Breast epithelium (tissue), 3 donors: Measurements from ENCODE around the gene ADGRL3.

Experiments
- POLR2A ChIP-seq: fragments of 450-650 bp; IDR thresholded peaks from one replicate; pipeline ENCODE4 v1.6.1; 2016; ENCODE audit warnings: antibody characterized with exemption, mild to moderate bottlenecking, moderate library complexity
- POLR2AphosphoS5 ChIP-seq, 3 donors: sonication (generic); formaldehyde crosslinking; IDR thresholded peaks; one replicate each; pipeline ENCODE4 v1.6.1; 2017; ENCODE audit warnings: antibody characterized with exemption in 3 of 3
- TF ChIP-seq, protein P1 (sequence below), 3 donors: fragments of 450-650 bp; IDR thresholded peaks; one replicate each; pipeline ENCODE4 v1.5.1; 2016 to 2017; ENCODE audit warnings: antibody characterized with exemption in 3 of 3, mild to moderate bottlenecking in 3 of 3, moderate library complexity in 3 of 3

DNA sequence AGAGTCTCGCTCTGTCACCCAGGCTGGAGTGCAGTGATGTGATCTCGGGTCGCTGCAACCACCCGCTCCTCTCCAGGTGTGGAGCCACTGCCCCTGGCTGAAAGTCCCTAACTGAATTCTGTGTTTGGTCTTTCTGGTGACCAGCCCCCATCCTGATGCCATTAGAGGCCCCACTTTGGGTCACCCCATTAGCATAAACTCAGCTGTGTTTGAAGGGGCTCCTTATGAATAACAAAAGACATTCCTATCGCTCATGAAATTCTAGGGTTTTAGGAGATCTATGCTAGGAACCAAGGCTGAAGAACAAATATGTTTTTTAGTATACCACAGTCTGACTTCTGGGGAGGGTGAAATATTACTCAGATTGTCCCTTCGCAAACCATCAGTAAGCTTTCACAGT, 652.9 kb downstream of the ADGRL3 start:
- TF ChIP-seq, protein P1, sequence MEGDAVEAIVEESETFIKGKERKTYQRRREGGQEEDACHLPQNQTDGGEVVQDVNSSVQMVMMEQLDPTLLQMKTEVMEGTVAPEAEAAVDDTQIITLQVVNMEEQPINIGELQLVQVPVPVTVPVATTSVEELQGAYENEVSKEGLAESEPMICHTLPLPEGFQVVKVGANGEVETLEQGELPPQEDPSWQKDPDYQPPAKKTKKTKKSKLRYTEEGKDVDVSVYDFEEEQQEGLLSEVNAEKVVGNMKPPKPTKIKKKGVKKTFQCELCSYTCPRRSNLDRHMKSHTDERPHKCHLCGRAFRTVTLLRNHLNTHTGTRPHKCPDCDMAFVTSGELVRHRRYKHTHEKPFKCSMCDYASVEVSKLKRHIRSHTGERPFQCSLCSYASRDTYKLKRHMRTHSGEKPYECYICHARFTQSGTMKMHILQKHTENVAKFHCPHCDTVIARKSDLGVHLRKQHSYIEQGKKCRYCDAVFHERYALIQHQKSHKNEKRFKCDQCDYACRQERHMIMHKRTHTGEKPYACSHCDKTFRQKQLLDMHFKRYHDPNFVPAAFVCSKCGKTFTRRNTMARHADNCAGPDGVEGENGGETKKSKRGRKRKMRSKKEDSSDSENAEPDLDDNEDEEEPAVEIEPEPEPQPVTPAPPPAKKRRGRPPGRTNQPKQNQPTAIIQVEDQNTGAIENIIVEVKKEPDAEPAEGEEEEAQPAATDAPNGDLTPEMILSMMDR (IDR thresholded peaks at IDR 0.05), result no peak
- TF ChIP-seq POLR2AphosphoS5 (IDR thresholded peaks at IDR 0.05) (no peak), POLR2A (no peak)
